ENCODE measurements around the gene CBY2.
"Not testable (repeated sequence)": the region's sequence is repeated elsewhere in the genome, so short reads cannot be mapped to it uniquely, and the experiment has no call there.

Gene CBY2

DNA sequence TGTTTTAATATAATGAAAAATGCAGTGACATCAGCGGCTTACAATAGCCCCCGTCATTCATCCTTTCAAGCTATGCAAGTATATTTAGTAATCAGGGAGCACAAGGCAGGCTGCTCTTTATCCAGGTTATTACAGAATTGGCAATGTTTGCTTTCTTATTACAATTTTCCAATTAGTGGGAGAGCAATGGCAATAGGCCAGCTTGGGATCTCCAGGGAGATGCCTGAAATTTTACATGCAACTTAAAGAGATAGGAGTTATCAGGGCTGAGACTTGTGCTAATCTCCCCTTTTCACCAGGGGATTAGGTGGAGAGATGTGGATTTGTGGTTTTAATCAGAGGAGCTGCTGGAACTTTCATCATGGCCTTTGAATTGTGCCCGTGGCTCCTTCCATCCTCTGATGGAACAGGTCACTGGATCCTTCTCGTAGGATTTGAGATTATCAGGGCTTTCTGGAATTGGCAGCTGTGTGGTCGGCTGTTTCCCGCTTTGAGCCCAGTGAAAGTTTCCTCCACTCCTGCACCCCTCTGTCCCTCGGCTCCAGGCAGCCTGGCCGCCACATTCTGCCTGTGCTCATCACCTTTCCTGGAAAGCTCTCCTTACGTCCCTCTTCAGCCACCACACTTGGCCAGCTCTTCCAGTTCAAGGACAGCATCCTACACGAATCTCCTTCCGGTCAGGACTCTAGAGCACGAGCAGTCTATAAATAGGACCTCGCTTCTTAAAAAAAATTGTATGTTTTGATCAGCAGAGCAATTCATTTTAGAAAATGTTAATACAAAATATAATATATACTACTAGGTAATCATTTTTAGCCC lies 47.0 kb downstream of the CBY2 start:
- no peak for DNase-seq

GRCh38 chr13:45750566-45750965 lies 48.4 kb downstream of the CBY2 start:
- DNase-seq, result no peak

- DNase-seq, result no peak
Measured at GRCh38 chr13:45751885-45752284, 49.8 kb downstream of the CBY2 start.

GRCh38 chr13:45752510-45752909 lies 50.4 kb downstream of the CBY2 start:
- no peak for DNase-seq

- DNase-seq, result not testable (repeated sequence)
Measured at GRCh38 chr13:45756498-45756897, 54.4 kb downstream of the CBY2 start.

DNA sequence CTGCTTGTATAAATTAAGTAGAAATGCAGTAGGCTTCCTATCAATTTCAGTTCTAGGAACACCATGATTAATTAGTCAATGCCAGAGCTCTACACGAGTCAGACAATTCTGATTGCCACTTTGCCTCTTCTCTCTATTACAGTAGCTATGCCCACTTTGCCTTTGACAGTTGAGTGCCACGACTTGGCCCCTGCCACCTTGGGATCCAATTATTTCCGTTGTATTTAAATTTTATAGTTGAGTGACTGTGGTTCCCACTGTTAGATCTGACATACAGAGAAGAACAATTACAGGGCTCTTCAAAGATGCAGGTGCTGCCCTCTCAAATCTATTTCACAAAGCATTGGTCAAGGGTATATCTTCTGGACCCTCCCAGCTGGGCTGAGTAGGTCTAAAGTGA lies 55.5 kb downstream of the CBY2 start:
- DNase-seq, result not testable (repeated sequence)

- DNase-seq, result no peak
Measured at GRCh38 chr13:45763419-45763818, 61.3 kb downstream of the CBY2 start.
